IMR-90 (cell line): ENCODE measurements around the gene NALCN. TPM values are rescaled to one million over a fixed set of nuclear protein-coding genes. Genes with fewer than 3 reads are reported as not detected.

Experiments used
- ATAC-seq: fragments of 200-7000 bp; cut with Tn5 transposase; 2 replicates; pipeline ENCODE4 v1.9.1; 2020; ENCODE audit warnings: low read depth, mild to moderate bottlenecking, moderate library complexity
- BruUV-seq: library from RNA; stranded (reverse); fragments of 400-500 nt; replicated peaks from 2 replicates; lab custom pipeline; 2021; lab: Mats Ljungman, UMichigan
- CTCF ChIA-PET: fragments of 300-600 bp; formaldehyde crosslinking; extraction: SDS; loops from one replicate; lab custom pipeline; 2021; ENCODE audit warnings: antibody characterized with exemption; lab: Yijun Ruan, JAX
- POLR2A ChIA-PET: fragments of 300-600 bp; sonication (Branson Sonifier 250); formaldehyde crosslinking; loops from one replicate; lab custom pipeline; 2022; ENCODE audit warnings: antibody characterized with exemption; ENCODE audit not compliant: unreplicated experiment; lab: Charles Lee
- DNase-seq: peaks from one replicate; pipeline ENCODE4 v3.0.0; 2013
- H2AFZ ChIP-seq: replicated peaks from 2 replicates; pipeline ENCODE3; 2013; ENCODE audit warnings: low read length, mild to moderate bottlenecking; ENCODE audit not compliant: poor library complexity
- H2AK5ac ChIP-seq: 2 replicates; pipeline ENCODE4 v1.6.1; 2013; ENCODE audit warnings: low read depth, low read length, inconsistent platforms
- H2AK9ac ChIP-seq: replicated peaks from 2 replicates; pipeline ENCODE3; 2013; ENCODE audit warnings: mild to moderate bottlenecking, low read depth, low read length, moderate library complexity; ENCODE audit not compliant: poor library complexity
- H2BK120ac ChIP-seq: 2 replicates; pipeline ENCODE4 v1.6.1; 2013; ENCODE audit warnings: low read depth, low read length, inconsistent platforms
- H2BK15ac ChIP-seq: 3 replicates; pipeline ENCODE4 v1.6.1; 2013; ENCODE audit warnings: low read depth, low read length, inconsistent platforms
- H2BK20ac ChIP-seq: 2 replicates; pipeline ENCODE4 v1.6.1; 2013; ENCODE audit warnings: low read depth, mild to moderate bottlenecking, inconsistent platforms, low read length, moderate library complexity
- H2BK5ac ChIP-seq: 2 replicates; pipeline ENCODE4 v1.6.1; 2013; ENCODE audit warnings: mild to moderate bottlenecking, low read depth, low read length, inconsistent platforms; ENCODE audit not compliant: poor library complexity, severe bottlenecking
- H3K14ac ChIP-seq: replicated peaks from 2 replicates; pipeline ENCODE4 v1.6.1; 2013; ENCODE audit warnings: low read depth, low read length, inconsistent platforms
- H3K18ac ChIP-seq: 2 replicates; pipeline ENCODE4 v1.6.1; 2013; ENCODE audit warnings: low read depth, low read length, control low read depth
- H3K23ac ChIP-seq: 2 replicates; pipeline ENCODE4 v1.6.1; 2013; ENCODE audit warnings: low read depth, low read length, inconsistent platforms
- H3K27ac ChIP-seq: 2 replicates; pipeline ENCODE4 v1.5.1; 2013; ENCODE audit warnings: mild to moderate bottlenecking, control low read depth, low read length; ENCODE audit not compliant: insufficient read depth
- H3K27me3 ChIP-seq: 2 replicates; pipeline ENCODE4 v1.6.1; 2013; ENCODE audit warnings: low read length; ENCODE audit not compliant: control insufficient read depth, insufficient read depth
- H3K36me3 ChIP-seq: 2 replicates; pipeline ENCODE4 v1.6.1; 2013; ENCODE audit warnings: low read length, mixed read lengths; ENCODE audit not compliant: control insufficient read depth, insufficient read depth
- H3K4ac ChIP-seq: 2 replicates; pipeline ENCODE4 v1.6.1; 2013; ENCODE audit warnings: low read depth, low read length, inconsistent platforms
- H3K4me1 ChIP-seq: 2 replicates; pipeline ENCODE4 v1.6.1; 2013; ENCODE audit warnings: low read length, mixed read lengths; ENCODE audit not compliant: control insufficient read depth, insufficient read depth
- H3K4me2 ChIP-seq: 2 replicates; pipeline ENCODE4 v1.6.1; 2013; ENCODE audit warnings: low read depth, mild to moderate bottlenecking, control low read depth, low read length, moderate library complexity
- H3K4me3 ChIP-seq: 2 replicates; pipeline ENCODE4 v1.5.1; 2013; ENCODE audit warnings: low read depth, mild to moderate bottlenecking, control low read depth, low read length, moderate library complexity; ENCODE audit not compliant: insufficient read depth
- H3K56ac ChIP-seq: 2 replicates; pipeline ENCODE4 v1.6.1; 2013; ENCODE audit warnings: low read length, inconsistent platforms; ENCODE audit not compliant: insufficient read depth; ENCODE audit errors: extremely low read depth
- H3K79me1 ChIP-seq, 2 experiments: 2 replicates each; pipeline ENCODE4 v1.6.1; 2013; ENCODE audit warnings: low read length in 2 of 2, inconsistent platforms in 1 of 2, low read depth in 1 of 2
- H3K9ac ChIP-seq: 2 replicates; pipeline ENCODE4 v1.6.1; 2013; ENCODE audit warnings: low read depth, low read length, control low read depth
- H3K9me1 ChIP-seq: 2 replicates; pipeline ENCODE4 v1.6.1; 2013; ENCODE audit warnings: low read length, inconsistent platforms; ENCODE audit not compliant: insufficient read depth
- H3K9me3 ChIP-seq: 2 replicates; pipeline ENCODE4 v1.6.1; 2013; ENCODE audit warnings: low read length; ENCODE audit not compliant: control insufficient read depth, insufficient read depth
- H4K20me1 ChIP-seq: 2 replicates; pipeline ENCODE4 v1.6.1; 2013; ENCODE audit warnings: low read length, inconsistent platforms; ENCODE audit not compliant: insufficient read depth
- H4K5ac ChIP-seq: 2 replicates; pipeline ENCODE4 v1.6.1; 2013; ENCODE audit warnings: mild to moderate bottlenecking, low read depth, low read length, control low read depth
- H4K8ac ChIP-seq, 2 experiments: 2 replicates each; pipeline ENCODE4 v1.6.1; 2013; ENCODE audit warnings: low read depth in 2 of 2, low read length in 2 of 2, control low read depth in 1 of 2, inconsistent platforms in 1 of 2
- H4K91ac ChIP-seq: 2 replicates; pipeline ENCODE4 v1.6.1; 2013; ENCODE audit warnings: low read depth, low read length, inconsistent platforms; ENCODE audit not compliant: insufficient read depth
- CEBPB ChIP-seq: IDR thresholded peaks from 2 replicates; pipeline ENCODE4 v1.6.1; 2012; ENCODE audit warnings: low read depth, low read length, improper control_type of control experiment
- ELK1 ChIP-seq: fragments of 150-350 bp; IDR thresholded peaks from 2 replicates; pipeline ENCODE4 v1.6.1; 2016; ENCODE audit warnings: low read depth, mild to moderate bottlenecking, low read length, moderate library complexity, borderline replicate concordance
- MAFK ChIP-seq: IDR thresholded peaks from 2 replicates; pipeline ENCODE4 v1.6.1; 2012; ENCODE audit warnings: low read depth, low read length, improper control_type of control experiment
- MXI1 ChIP-seq: IDR thresholded peaks from 2 replicates; pipeline ENCODE4 v1.6.1; 2012; ENCODE audit warnings: low read depth, mild to moderate bottlenecking, low read length, moderate library complexity, borderline replicate concordance
- POLR2A ChIP-seq: IDR thresholded peaks from 2 replicates; pipeline ENCODE4 v1.6.1; 2012; ENCODE audit warnings: mild to moderate bottlenecking, low read depth, low read length
- RAD21 ChIP-seq: IDR thresholded peaks from 2 replicates; pipeline ENCODE4 v1.6.1; 2012; ENCODE audit warnings: low read length, improper control_type of control experiment
- dilution Hi-C: fragments of 300-500 bp; cut with HindIII; formaldehyde crosslinking; loops from one replicate; pipeline ENCODE4 v1.14.3; 2018; ENCODE audit warnings: low sequenced_read_pairs; ENCODE audit not compliant: unreplicated experiment
- in situ Hi-C: fragments of 300-500 bp; cut with MboI; formaldehyde crosslinking; loops from 3 replicates; pipeline ENCODE4 v1.14.3; 2019; ENCODE audit warnings: low sequenced_read_pairs, inconsistent platforms, mixed read lengths
- intact Hi-C: fragments of 100-400 bp; cut with micrococcal nuclease; formaldehyde crosslinking; loops from 2 replicates; pipeline ENCODE4 v1.10.0; 2022
- polyA plus RNA-seq, 3 experiments: library from polyadenylated mRNA; depleted of rRNA; stranded (reverse); fragments of >200 nt; gene quantifications; 2 replicates each; pipeline ENCODE4 v1.2.3, GENCODE V29; 2012; ENCODE audit warnings: low replicate concordance in 1 of 3
- total RNA-seq: library from RNA; depleted of rRNA; stranded (reverse); fragments of >200 nt; gene quantifications from 2 replicates; pipeline ENCODE4 v1.2.3, GENCODE V29; 2012

The NALCN gene
- total and polyA plus RNA-seq, 2 of the 4 experiments (the other 2 are of a cell fraction), result 2.9 to 4.8 TPM

- Histone ChIP-seq H3K4me1 (no peaks in the 10 kb centered on the region), H3K9ac (no peak overlapping the region), H3K23ac (no peak overlapping the region), H3K79me1 (no peaks in the 10 kb centered on the region), H3K27me3 (no peaks in the 10 kb centered on the region), H4K8ac (no peak overlapping the region), H2BK5ac (no peak overlapping the region), H3K4ac (no peak overlapping the region), H3K9me3 (no peaks in the 10 kb centered on the region), H3K4me2 (no peak overlapping the region), H2AK9ac (no peak overlapping the region), H3K9me1 (no peaks in the 10 kb centered on the region), H3K18ac (no peak overlapping the region), H3K14ac (no peak overlapping the region), H2BK15ac (no peak overlapping the region), H2BK120ac (no peak overlapping the region), H3K56ac (no peak overlapping the region), H3K4me3 (no peak overlapping the region), H4K91ac (no peak overlapping the region), H3K36me3 (no peaks in the 10 kb centered on the region), H4K20me1 (no peaks in the 10 kb centered on the region), H2BK20ac (no peak overlapping the region), H2AK5ac (no peak overlapping the region), H4K5ac (no peak overlapping the region), H3K27ac (no peak overlapping the region), H2AFZ (no peak overlapping the region)
- ATAC-seq (no peak), DNase-seq (no peak)
- POLR2A ChIA-PET, result no interaction called here
- TF ChIP-seq MAFK, result no peak
- TF ChIP-seq ELK1, result no peak
- no peak for TF ChIP-seq POLR2A
- no peak for TF ChIP-seq RAD21
- TF ChIP-seq CEBPB, result no peak
- TF ChIP-seq MXI1, result no peak
- in situ Hi-C loops, result no loop called here
- intact Hi-C loops, result no loop called here
- CTCF ChIA-PET, result no interaction called here
- dilution Hi-C loops, result no loop called here
- BruUV-seq, result no TSS peak
These were observed 199.2 kb downstream of the NALCN start for GRCh38 chr13:101217086-101217485.
